Right lobe of liver (tissue), 4 donors: ENCODE results near the gene TMEM131.

Source experiments
- CTCF ChIP-seq, 4 donors: fragments of 200-600 bp in 3 of 4; fragments of 450-650 bp in 1 of 4; IDR thresholded peaks; one replicate each; pipeline versions ENCODE4 v1.5.1 to v1.8.0; 2016 to 2022; ENCODE audit warnings: antibody characterized with exemption in 4 of 4, mild to moderate bottlenecking in 2 of 4
- POLR2A ChIP-seq: fragments of 450-650 bp; IDR thresholded peaks from one replicate; pipeline ENCODE4 v1.6.1; 2017; ENCODE audit warnings: antibody characterized with exemption, mild to moderate bottlenecking
- donor health status: DM: no; HTN: no; CAD: no.
- donor health status: DM: no; HTN: no; CAD: no.
- donor health status: DM: no; HTN: yes; CAD: no.

- TF ChIP-seq CTCF (IDR thresholded peaks at IDR 0.05) (no peak), POLR2A (no peak)
Observed at GRCh38 chr2:97749581-97749980, 246.2 kb downstream of the TMEM131 start.
